ENCODE results near the gene LBH.

DNA sequence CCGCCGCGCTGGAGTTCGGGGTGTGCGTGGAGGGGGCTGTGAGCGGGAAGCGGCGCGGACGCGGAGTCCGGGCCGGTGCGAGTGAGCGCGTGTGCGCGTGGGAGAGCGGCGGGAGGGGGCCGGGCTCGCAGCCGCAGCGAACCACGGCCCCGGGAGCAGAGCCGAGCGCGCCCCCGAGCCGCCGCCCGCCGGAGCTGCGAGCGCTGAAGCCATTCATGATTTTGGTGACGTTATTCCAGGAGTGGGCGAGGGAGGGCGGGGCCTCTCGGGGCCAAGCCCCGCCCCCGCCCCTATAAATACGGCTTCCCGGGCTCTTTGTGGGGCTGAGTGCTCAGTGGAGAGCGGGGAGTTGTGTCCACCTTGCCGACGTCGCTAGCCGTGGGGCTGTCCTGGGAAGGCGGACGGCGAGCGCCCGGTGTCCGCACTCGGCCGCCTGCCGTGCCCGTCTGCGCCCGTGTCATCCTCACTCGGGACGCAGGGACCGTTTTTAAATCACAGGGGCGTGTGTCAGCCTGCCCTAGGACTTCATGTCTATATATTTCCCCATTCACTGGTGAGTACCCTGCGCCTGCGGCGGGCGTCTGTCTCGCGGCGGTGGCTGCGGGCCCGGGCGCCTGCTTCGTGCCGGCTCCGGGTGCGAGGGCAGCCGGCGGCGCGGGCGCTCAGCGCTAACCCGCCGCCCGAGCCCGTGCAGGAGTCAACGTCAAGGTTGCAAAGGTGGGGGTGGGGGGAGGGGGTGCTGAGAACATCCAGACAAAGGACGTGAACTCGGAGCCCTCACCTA, at the start of gene LBH:
- TF ChIP-seq, protein P1, sequence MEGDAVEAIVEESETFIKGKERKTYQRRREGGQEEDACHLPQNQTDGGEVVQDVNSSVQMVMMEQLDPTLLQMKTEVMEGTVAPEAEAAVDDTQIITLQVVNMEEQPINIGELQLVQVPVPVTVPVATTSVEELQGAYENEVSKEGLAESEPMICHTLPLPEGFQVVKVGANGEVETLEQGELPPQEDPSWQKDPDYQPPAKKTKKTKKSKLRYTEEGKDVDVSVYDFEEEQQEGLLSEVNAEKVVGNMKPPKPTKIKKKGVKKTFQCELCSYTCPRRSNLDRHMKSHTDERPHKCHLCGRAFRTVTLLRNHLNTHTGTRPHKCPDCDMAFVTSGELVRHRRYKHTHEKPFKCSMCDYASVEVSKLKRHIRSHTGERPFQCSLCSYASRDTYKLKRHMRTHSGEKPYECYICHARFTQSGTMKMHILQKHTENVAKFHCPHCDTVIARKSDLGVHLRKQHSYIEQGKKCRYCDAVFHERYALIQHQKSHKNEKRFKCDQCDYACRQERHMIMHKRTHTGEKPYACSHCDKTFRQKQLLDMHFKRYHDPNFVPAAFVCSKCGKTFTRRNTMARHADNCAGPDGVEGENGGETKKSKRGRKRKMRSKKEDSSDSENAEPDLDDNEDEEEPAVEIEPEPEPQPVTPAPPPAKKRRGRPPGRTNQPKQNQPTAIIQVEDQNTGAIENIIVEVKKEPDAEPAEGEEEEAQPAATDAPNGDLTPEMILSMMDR (IDR thresholded peaks at IDR 0.05; ENCODE audit: low read depth, low read length): no peak
- no peak for TF ChIP-seq EZH2phosphoT487 (IDR thresholded peaks at IDR 0.05; ENCODE audit: low read depth)

Measured in OCI-LY3 (cell line).